SK-N-SH (cell line): Measurements from ENCODE around the gene MTCH1. TPM values are rescaled to one million over a fixed set of nuclear protein-coding genes. Genes with fewer than 3 reads are reported as not detected.

Experiments
- CTCF ChIA-PET: fragments of 300-600, 350-600 bp; formaldehyde crosslinking; extraction: SDS; loops from one replicate; lab custom pipeline; 2021; lab: Yijun Ruan, JAX
- POLR2A ChIA-PET: fragments of 350-600 bp; sonication (Branson Sonifier 250); formaldehyde crosslinking; extraction: SDS; loops from one replicate; lab custom pipeline; 2020; ENCODE audit warnings: antibody characterized with exemption, inconsistent platforms; lab: Yijun Ruan, JAX
- DNase-seq: peaks from one replicate; pipeline ENCODE4 v3.0.0; 2012
- H2AFZ ChIP-seq: fragments of 200-600 bp; sonication (generic); 2 replicates; pipeline ENCODE4 v1.8.1; 2016; ENCODE audit warnings: antibody characterized with exemption, mild to moderate bottlenecking, low read depth
- H3F3A ChIP-seq: fragments of 200-600 bp; sonication (generic); replicated peaks from 2 replicates; pipeline ENCODE3; 2016; ENCODE audit warnings: antibody characterized with exemption, mild to moderate bottlenecking; ENCODE audit not compliant: insufficient read depth
- H3K27ac ChIP-seq, 2 experiments: fragments of 200-500 bp in 1 of 2; fragments of 200-600 bp in 1 of 2; sonication (Bioruptor generic) in 1 of 2; sonication (generic), shearing (Covaris generic) in 1 of 2; 2 replicates each; pipeline versions ENCODE4 v1.5.1 to v1.6.1; 2014 to 2016; ENCODE audit warnings: low read depth in 2 of 2, inconsistent platforms in 1 of 2, low read length in 1 of 2, mild to moderate bottlenecking in 1 of 2, mixed read lengths in 1 of 2
- H3K27me3 ChIP-seq: fragments of 200-600 bp; sonication (generic), shearing (Covaris generic); 2 replicates; pipeline ENCODE4 v1.6.1; 2016; ENCODE audit warnings: mixed run types; ENCODE audit not compliant: insufficient read depth
- H3K36me3 ChIP-seq, 2 experiments: fragments of 200-500 bp in 1 of 2; fragments of 200-600 bp in 1 of 2; sonication (Bioruptor generic) in 1 of 2; sonication (generic) in 1 of 2; replicated peaks in 1 of 2; 2 replicates each; pipeline versions ENCODE3 to v1.5.1; 2014 to 2016; ENCODE audit warnings: low read length in 1 of 2, mild to moderate bottlenecking in 1 of 2; ENCODE audit not compliant: insufficient read depth in 2 of 2, control insufficient read depth in 1 of 2
- H3K4me1 ChIP-seq, 2 experiments: fragments of 200-500 bp in 1 of 2; fragments of 200-600 bp in 1 of 2; sonication (Bioruptor generic) in 1 of 2; sonication (generic), shearing (Covaris generic) in 1 of 2; 2 replicates each; pipeline versions ENCODE4 v1.5.1 to v1.6.1; 2014 to 2016; ENCODE audit warnings: low read depth in 1 of 2, low read length in 1 of 2, mixed run types in 1 of 2; ENCODE audit not compliant: insufficient read depth in 2 of 2, control insufficient read depth in 1 of 2
- H3K4me2 ChIP-seq: fragments of 200-600 bp; sonication (generic), shearing (Covaris generic); 2 replicates; pipeline ENCODE4 v1.6.1; 2017; ENCODE audit warnings: mixed run types
- H3K4me3 ChIP-seq, 2 experiments: fragments of 200-500 bp in 1 of 2; fragments of 200-600 bp in 1 of 2; sonication (Bioruptor generic) in 1 of 2; sonication (generic), shearing (Covaris generic) in 1 of 2; 2 replicates each; pipeline versions ENCODE4 v1.5.1 to v1.8.1; 2014 to 2016; ENCODE audit warnings: low read depth in 2 of 2, inconsistent platforms in 1 of 2, low read length in 1 of 2, mild to moderate bottlenecking in 1 of 2, mixed read lengths in 1 of 2, moderate library complexity in 1 of 2
- H3K79me2 ChIP-seq: fragments of 200-600 bp; sonication (generic); 2 replicates; pipeline ENCODE4 v1.8.1; 2017; ENCODE audit warnings: mild to moderate bottlenecking; ENCODE audit not compliant: insufficient read depth
- H3K9ac ChIP-seq: fragments of 200-600 bp; sonication (generic); 2 replicates; pipeline ENCODE4 v1.6.1; 2017; ENCODE audit warnings: mixed run types
- H3K9me2 ChIP-seq: fragments of 200-600 bp; sonication (generic); 2 replicates; pipeline ENCODE4 v1.6.1; 2017; ENCODE audit warnings: mixed run types
- H3K9me3 ChIP-seq: fragments of 200-600 bp; sonication (generic); 2 replicates; pipeline ENCODE4 v1.6.1; 2017; ENCODE audit warnings: mixed run types, mild to moderate bottlenecking, moderate library complexity
- H4K20me1 ChIP-seq: fragments of 200-600 bp; sonication (generic); 2 replicates; pipeline ENCODE4 v1.6.1; 2017; ENCODE audit warnings: mild to moderate bottlenecking, mixed run types; ENCODE audit not compliant: insufficient read depth
- EP300 ChIP-seq, 2 experiments: IDR thresholded peaks; 2 replicates each; pipeline versions ENCODE4 v1.4.0 to v1.6.1; 2012; ENCODE audit warnings: borderline replicate concordance in 1 of 2, low read depth in 1 of 2, low read length in 1 of 2
- FOXJ3 ChIP-seq: sonication (generic); formaldehyde crosslinking; IDR thresholded peaks from 2 replicates; pipeline ENCODE4 v1.5.1; 2020; ENCODE audit warnings: mild to moderate bottlenecking, missing genetic modification reagents
- FOXM1 ChIP-seq: IDR thresholded peaks from 2 replicates; pipeline ENCODE4 v1.4.0; 2012; ENCODE audit warnings: low read depth, mild to moderate bottlenecking
- GATA2 ChIP-seq: sonication (generic); formaldehyde crosslinking; IDR thresholded peaks from 2 replicates; pipeline ENCODE4 v1.5.0; 2020; ENCODE audit warnings: mild to moderate bottlenecking, missing genetic modification reagents
- MXI1 ChIP-seq: IDR thresholded peaks from 2 replicates; pipeline ENCODE4 v1.6.1; 2012; ENCODE audit warnings: mild to moderate bottlenecking, low read depth, low read length, improper control_type of control experiment
- RAD21 ChIP-seq: IDR thresholded peaks from 2 replicates; pipeline ENCODE4 v1.6.1; 2012; ENCODE audit warnings: mild to moderate bottlenecking, low read length
- RXRA ChIP-seq: IDR thresholded peaks from 2 replicates; pipeline ENCODE4 v1.4.0; 2012; ENCODE audit warnings: low read depth, mild to moderate bottlenecking, borderline replicate concordance
- SIN3A ChIP-seq: IDR thresholded peaks from 2 replicates; pipeline ENCODE4 v1.6.1; 2012; ENCODE audit warnings: low read depth, mild to moderate bottlenecking, low read length, moderate library complexity, borderline replicate concordance
- SMC3 ChIP-seq: IDR thresholded peaks from 2 replicates; pipeline ENCODE4 v1.6.1; 2012; ENCODE audit warnings: low read depth, low read length, improper control_type of control experiment
- TAF1 ChIP-seq: IDR thresholded peaks from 2 replicates; pipeline ENCODE4 v1.6.1; 2012; ENCODE audit warnings: low read depth, mild to moderate bottlenecking, low read length, moderate library complexity, borderline replicate concordance
- TEAD4 ChIP-seq: IDR thresholded peaks from 2 replicates; pipeline ENCODE4 v1.4.0; 2012; ENCODE audit warnings: mild to moderate bottlenecking, borderline replicate concordance; ENCODE audit not compliant: insufficient read depth
- USF1 ChIP-seq: IDR thresholded peaks from 2 replicates; pipeline ENCODE4 v1.4.0; 2012; ENCODE audit warnings: low read depth, borderline replicate concordance
- WGBS: methylation state at CpG from one replicate; pipeline ENCODE4 v1.1.6; 2017; ENCODE audit warnings: low lambda C conversion rate; 5-methylcytosine and 5-hydroxymethylcytosine counted together
- polyA plus RNA-seq, 3 experiments: library from polyadenylated mRNA; depleted of rRNA; stranded (reverse); fragments of >200 nt; gene quantifications; 2 replicates each; pipeline ENCODE4 v1.2.3, GENCODE V29; 2012
- TF ChIP-seq, protein P1 (sequence below): IDR thresholded peaks from 2 replicates; pipeline ENCODE4 v1.4.0; 2012; ENCODE audit warnings: low read depth
- TF ChIP-seq, protein P2 (sequence below): fragments of 200-600 bp; sonication (generic); IDR thresholded peaks from 2 replicates; pipeline ENCODE4 v1.6.1; 2017; ENCODE audit warnings: antibody characterized with exemption, mild to moderate bottlenecking, moderate library complexity
- TF ChIP-seq, protein P3 (sequence below): IDR thresholded peaks from 2 replicates; pipeline ENCODE4 v1.4.0; 2012; ENCODE audit warnings: low read depth, borderline replicate concordance

MTCH1 gene
- polyA plus RNA-seq, 1 of the 3 experiments (the other 2 are of a cell fraction): 151 TPM

- ChIA-PET POLR2A (no interaction called here), CTCF (interaction anchor here (2.1 kb wide), 1 partner anchor 18 kb away, joined by 7 read pairs; no protein-coding TSS in a partner anchor)
- no peak overlapping the region for H3K9ac ChIP-seq
- H3K27me3 ChIP-seq: no peaks in the 10 kb centered on the region; the same call in 1 of the 2 replicates
- no peaks in the 10 kb centered on the region for H4K20me1 ChIP-seq
- no peak overlapping the region for H3K4me3 ChIP-seq
- H3F3A ChIP-seq: no peaks in the 10 kb centered on the region
- no peaks in the 10 kb centered on the region for H3K36me3 ChIP-seq
- no peaks in the 10 kb centered on the region for H3K9me2 ChIP-seq
- peaks cover 0 to 10% of the 10 kb centered on the region in 2 experiments; a peak in 1 of 4 replicates for H3K4me1 ChIP-seq
- H3K4me2 ChIP-seq: no peak overlapping the region
- H2AFZ ChIP-seq: no peak overlapping the region
- no peak for TF ChIP-seq TAF1
- no peak for TF ChIP-seq SIN3A
- no peak for TF ChIP-seq SMC3
- no peak for TF ChIP-seq FOXJ3 (CRISPR knock-in tag)
- TF ChIP-seq, protein P1, sequence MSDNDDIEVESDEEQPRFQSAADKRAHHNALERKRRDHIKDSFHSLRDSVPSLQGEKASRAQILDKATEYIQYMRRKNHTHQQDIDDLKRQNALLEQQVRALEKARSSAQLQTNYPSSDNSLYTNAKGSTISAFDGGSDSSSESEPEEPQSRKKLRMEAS: no peak
- no peak for TF ChIP-seq GATA2 (CRISPR knock-in tag)
- TF ChIP-seq FOXM1: no peak
- TF ChIP-seq RAD21: no peak
- TF ChIP-seq, protein P2, sequence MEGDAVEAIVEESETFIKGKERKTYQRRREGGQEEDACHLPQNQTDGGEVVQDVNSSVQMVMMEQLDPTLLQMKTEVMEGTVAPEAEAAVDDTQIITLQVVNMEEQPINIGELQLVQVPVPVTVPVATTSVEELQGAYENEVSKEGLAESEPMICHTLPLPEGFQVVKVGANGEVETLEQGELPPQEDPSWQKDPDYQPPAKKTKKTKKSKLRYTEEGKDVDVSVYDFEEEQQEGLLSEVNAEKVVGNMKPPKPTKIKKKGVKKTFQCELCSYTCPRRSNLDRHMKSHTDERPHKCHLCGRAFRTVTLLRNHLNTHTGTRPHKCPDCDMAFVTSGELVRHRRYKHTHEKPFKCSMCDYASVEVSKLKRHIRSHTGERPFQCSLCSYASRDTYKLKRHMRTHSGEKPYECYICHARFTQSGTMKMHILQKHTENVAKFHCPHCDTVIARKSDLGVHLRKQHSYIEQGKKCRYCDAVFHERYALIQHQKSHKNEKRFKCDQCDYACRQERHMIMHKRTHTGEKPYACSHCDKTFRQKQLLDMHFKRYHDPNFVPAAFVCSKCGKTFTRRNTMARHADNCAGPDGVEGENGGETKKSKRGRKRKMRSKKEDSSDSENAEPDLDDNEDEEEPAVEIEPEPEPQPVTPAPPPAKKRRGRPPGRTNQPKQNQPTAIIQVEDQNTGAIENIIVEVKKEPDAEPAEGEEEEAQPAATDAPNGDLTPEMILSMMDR: no peak
- TF ChIP-seq MXI1: no peak
- no peak for TF ChIP-seq TEAD4
- TF ChIP-seq EP300 (IDR thresholded peaks at IDR 0.05; ENCODE audit: borderline replicate concordance in 1 of 2, low read depth in 1 of 2, low read length in 1 of 2): no peak
- no peak overlapping the region for H3K27ac ChIP-seq
- H3K9me3 ChIP-seq: no peaks in the 10 kb centered on the region
- no peaks in the 10 kb centered on the region for H3K79me2 ChIP-seq
- DNase-seq: no peak
- 75% methylated on average over 4 of the region's 4 CpGs for WGBS
Observed at GRCh38 chr6:36999751-37000125, 13.7 kb upstream of the MTCH1 start.

DNA sequence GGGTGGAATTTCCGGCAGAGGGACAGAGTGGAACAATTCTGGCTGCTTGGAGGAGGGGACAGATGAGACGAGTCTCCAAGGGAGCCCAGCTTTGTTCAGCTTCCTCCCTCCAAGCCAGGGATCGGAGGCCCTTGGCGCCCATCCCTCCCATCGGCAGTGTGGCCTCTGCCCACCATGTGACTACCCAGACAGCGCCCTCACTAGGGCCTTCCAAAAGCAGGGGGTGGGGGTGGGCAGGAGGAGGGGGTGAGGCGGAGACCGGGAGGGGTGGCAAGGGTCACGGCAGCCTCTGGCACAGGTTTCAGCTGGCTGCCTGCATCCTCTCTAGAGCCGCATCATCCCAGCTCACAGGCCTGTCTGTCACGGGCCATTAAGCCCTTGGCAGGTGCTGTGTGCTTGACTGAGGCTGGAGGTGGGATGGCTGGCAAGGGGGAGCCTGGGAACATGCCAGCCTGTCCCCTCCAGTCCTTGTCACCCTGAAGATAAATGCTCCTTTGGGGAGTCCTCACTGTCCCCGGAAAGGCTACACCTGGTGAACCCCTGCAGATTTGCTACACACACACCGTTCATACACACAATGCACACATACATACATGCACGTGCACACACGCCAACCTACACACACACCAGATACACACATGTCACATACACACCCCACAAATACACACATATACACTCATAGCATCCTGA, 13.2 kb upstream of the MTCH1 start:
- Histone ChIP-seq H3F3A (no peaks in the 10 kb centered on the region), H3K4me2 (no peak overlapping the region), H3K9ac (no peak overlapping the region), H3K27ac (no peak overlapping the region), H3K79me2 (no peaks in the 10 kb centered on the region), H4K20me1 (no peaks in the 10 kb centered on the region), H3K36me3 (no peaks in the 10 kb centered on the region), H3K9me2 (no peaks in the 10 kb centered on the region), H3K27me3 (no peaks in the 10 kb centered on the region; the same call in 1 of the 2 replicates), H2AFZ (no peak overlapping the region), H3K4me3 (no peak overlapping the region), H3K4me1 (peaks cover 0 to 10% of the 10 kb centered on the region in 2 experiments; a peak in 1 of 4 replicates), H3K9me3 (no peaks in the 10 kb centered on the region)
- DNase-seq: peak; percentile 46
- POLR2A ChIA-PET: no interaction called here
- 89% methylated on average over 11 of the region's 15 CpGs for WGBS
- CTCF ChIA-PET: interaction anchor here (2.1 kb wide), 1 partner anchor 19 kb away, joined by 7 read pairs; no protein-coding TSS in a partner anchor
- TF ChIP-seq RXRA: no peak
- no peak for TF ChIP-seq USF1
- TF ChIP-seq, protein P3, sequence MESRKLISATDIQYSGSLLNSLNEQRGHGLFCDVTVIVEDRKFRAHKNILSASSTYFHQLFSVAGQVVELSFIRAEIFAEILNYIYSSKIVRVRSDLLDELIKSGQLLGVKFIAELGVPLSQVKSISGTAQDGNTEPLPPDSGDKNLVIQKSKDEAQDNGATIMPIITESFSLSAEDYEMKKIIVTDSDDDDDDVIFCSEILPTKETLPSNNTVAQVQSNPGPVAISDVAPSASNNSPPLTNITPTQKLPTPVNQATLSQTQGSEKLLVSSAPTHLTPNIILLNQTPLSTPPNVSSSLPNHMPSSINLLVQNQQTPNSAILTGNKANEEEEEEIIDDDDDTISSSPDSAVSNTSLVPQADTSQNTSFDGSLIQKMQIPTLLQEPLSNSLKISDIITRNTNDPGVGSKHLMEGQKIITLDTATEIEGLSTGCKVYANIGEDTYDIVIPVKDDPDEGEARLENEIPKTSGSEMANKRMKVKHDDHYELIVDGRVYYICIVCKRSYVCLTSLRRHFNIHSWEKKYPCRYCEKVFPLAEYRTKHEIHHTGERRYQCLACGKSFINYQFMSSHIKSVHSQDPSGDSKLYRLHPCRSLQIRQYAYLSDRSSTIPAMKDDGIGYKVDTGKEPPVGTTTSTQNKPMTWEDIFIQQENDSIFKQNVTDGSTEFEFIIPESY: no peak
- no peak for TF ChIP-seq RAD21
- TF ChIP-seq, protein P2: no peak
